DOHH2 (cell line): Measurements from ENCODE around the gene TRPM3.

Experiments
- H3F3A ChIP-seq: fragments of 200-600 bp; sonication (generic), shearing (Covaris generic); 2 replicates; pipeline ENCODE4 v1.6.0; 2016; ENCODE audit warnings: antibody characterized with exemption, mild to moderate bottlenecking; ENCODE audit not compliant: control insufficient read depth, insufficient read depth
- H3K27ac ChIP-seq: fragments of 200-600 bp; sonication (generic); 2 replicates; pipeline ENCODE4 v1.5.1; 2014; ENCODE audit warnings: low read depth, mild to moderate bottlenecking, low read length, moderate library complexity
- H3K27me3 ChIP-seq: fragments of 200-600 bp; sonication (generic); 2 replicates; pipeline ENCODE4 v1.6.1; 2014; ENCODE audit warnings: mild to moderate bottlenecking, low read length, mixed read lengths; ENCODE audit not compliant: control insufficient read depth
- H3K36me3 ChIP-seq: fragments of 200-600 bp; sonication (generic); 2 replicates; pipeline ENCODE4 v1.6.1; 2014; ENCODE audit warnings: mild to moderate bottlenecking, low read length, moderate library complexity, mixed read lengths; ENCODE audit not compliant: control insufficient read depth
- H3K4me1 ChIP-seq: fragments of 200-600 bp; sonication (generic); 2 replicates; pipeline ENCODE4 v1.6.1; 2014; ENCODE audit warnings: mild to moderate bottlenecking, low read length, mixed read lengths; ENCODE audit not compliant: control insufficient read depth
- H3K4me2 ChIP-seq: fragments of 200-600 bp; sonication (generic); 2 replicates; pipeline ENCODE4 v1.6.0; 2014; ENCODE audit warnings: mild to moderate bottlenecking, low read length, moderate library complexity
- H3K4me3 ChIP-seq: fragments of 200-600 bp; sonication (generic); 2 replicates; pipeline ENCODE4 v1.5.1; 2014; ENCODE audit warnings: mild to moderate bottlenecking, low read length, mixed read lengths
- H3K79me2 ChIP-seq: fragments of 200-600 bp; sonication (generic); 2 replicates; pipeline ENCODE4 v1.6.1; 2014; ENCODE audit warnings: mild to moderate bottlenecking, low read length, mixed read lengths; ENCODE audit not compliant: control insufficient read depth
- H3K9me2 ChIP-seq: fragments of 200-600 bp; sonication (generic); replicated peaks from 2 replicates; pipeline ENCODE4 v1.6.1; 2014; ENCODE audit warnings: mild to moderate bottlenecking, low read length, mixed read lengths; ENCODE audit not compliant: control insufficient read depth
- H3K9me3 ChIP-seq: fragments of 200-600 bp; sonication (generic); 2 replicates; pipeline ENCODE4 v1.6.1; 2014; ENCODE audit warnings: antibody characterized with exemption, low read length, mixed read lengths; ENCODE audit not compliant: control insufficient read depth, insufficient read depth
- H4K20me1 ChIP-seq: fragments of 200-600 bp; sonication (generic); 2 replicates; pipeline ENCODE4 v1.6.0; 2014; ENCODE audit warnings: low read depth, mild to moderate bottlenecking, antibody characterized with exemption, low read length, moderate library complexity; ENCODE audit not compliant: control insufficient read depth, insufficient read depth
- CTCF ChIP-seq: fragments of 200-600 bp; sonication (generic); IDR thresholded peaks from one replicate; pipeline ENCODE4 v1.5.1; 2014; ENCODE audit warnings: antibody characterized with exemption, mild to moderate bottlenecking, low read depth, low read length; ENCODE audit not compliant: poor library complexity, severe bottlenecking
- EZH2phosphoT487 ChIP-seq: fragments of 200-600 bp; sonication (generic); IDR thresholded peaks from 2 replicates; pipeline ENCODE4 v1.6.1; 2017; ENCODE audit warnings: borderline replicate concordance, mild to moderate bottlenecking, antibody characterized with exemption, low read length, moderate library complexity, mixed read lengths

The TRPM3 gene

GRCh38 chr9:70641031-70641430 is 480.4 kb downstream of the TRPM3 start:
- Histone ChIP-seq H3K9me3 (no peaks in the 10 kb centered on the region), H3K27me3 (no peaks in the 10 kb centered on the region), H3K4me2 (no peak overlapping the region), H3K27ac (no peak overlapping the region), H3K4me1 (no peaks in the 10 kb centered on the region), H3K36me3 (no peaks in the 10 kb centered on the region), H3K9me2 (no peaks in the 10 kb centered on the region), H3F3A (no peaks in the 10 kb centered on the region), H4K20me1 (no peaks in the 10 kb centered on the region), H3K79me2 (no peaks in the 10 kb centered on the region), H3K4me3 (no peak overlapping the region)
- TF ChIP-seq EZH2phosphoT487 (no peak), CTCF (no peak)

- H3K9me2 ChIP-seq: no peaks in the 10 kb centered on the region
- H3F3A ChIP-seq: no peaks in the 10 kb centered on the region
- no peaks in the 10 kb centered on the region for H3K9me3 ChIP-seq
- H3K4me1 ChIP-seq: no peaks in the 10 kb centered on the region
- no peak for TF ChIP-seq EZH2phosphoT487
- peak; percentile 64 for TF ChIP-seq CTCF
- no peak overlapping the region for H3K4me2 ChIP-seq
- H3K36me3 ChIP-seq: no peaks in the 10 kb centered on the region
- H3K79me2 ChIP-seq: no peaks in the 10 kb centered on the region
- H3K27ac ChIP-seq: no peak overlapping the region
- H4K20me1 ChIP-seq: no peaks in the 10 kb centered on the region
- H3K4me3 ChIP-seq: no peak overlapping the region
- H3K27me3 ChIP-seq: no peaks in the 10 kb centered on the region
Measured at GRCh38 chr9:70639853-70640814, 481.3 kb downstream of the TRPM3 start.

GRCh38 chr9:70635790-70636189 is 485.6 kb downstream of the TRPM3 start:
- no peaks in the 10 kb centered on the region for H3K9me2 ChIP-seq
- H3F3A ChIP-seq: no peaks in the 10 kb centered on the region
- no peak overlapping the region for H3K4me3 ChIP-seq
- H3K27ac ChIP-seq: no peak overlapping the region
- no peak overlapping the region for H3K4me2 ChIP-seq
- H3K4me1 ChIP-seq: no peaks in the 10 kb centered on the region
- H3K79me2 ChIP-seq: no peaks in the 10 kb centered on the region
- no peaks in the 10 kb centered on the region for H4K20me1 ChIP-seq
- no peak for TF ChIP-seq EZH2phosphoT487
- no peak for TF ChIP-seq CTCF
- H3K36me3 ChIP-seq: no peaks in the 10 kb centered on the region
- peaks cover under 1% of the 10 kb centered on the region; the same call in 1 of the 2 replicates for H3K27me3 ChIP-seq
- no peaks in the 10 kb centered on the region for H3K9me3 ChIP-seq
